Chondrocyte (in vitro differentiated cells): ENCODE data around the gene ONECUT3. TPM values are rescaled to one million over a fixed set of nuclear protein-coding genes. Genes with fewer than 3 reads are reported as not detected.

Experiments used
- DNase-seq: peaks from one replicate; pipeline ENCODE4 v3.0.0; 2021; ENCODE audit warnings: mixed read lengths, low spot score
- H3K27ac Mint-ChIP-seq: one replicate; pipeline ENCODE4 v1.8.0; 2021; ENCODE audit warnings: mild to moderate bottlenecking, moderate library complexity, mixed read lengths; ENCODE audit not compliant: unreplicated experiment
- H3K27me3 Mint-ChIP-seq: 2 replicates; pipeline ENCODE4 v1.8.0; 2021; ENCODE audit warnings: low read depth, mixed read lengths
- H3K36me3 Mint-ChIP-seq: 2 replicates; pipeline ENCODE4 v1.8.0; 2021; ENCODE audit warnings: low read depth, mixed read lengths
- H3K4me1 Mint-ChIP-seq: 2 replicates; pipeline ENCODE4 v1.8.0; 2021; ENCODE audit warnings: low read depth, mild to moderate bottlenecking, mixed read lengths
- H3K4me3 Mint-ChIP-seq: one replicate; pipeline ENCODE4 v1.8.0; 2021; ENCODE audit warnings: mild to moderate bottlenecking, moderate library complexity, mixed read lengths; ENCODE audit not compliant: unreplicated experiment
- H3K9me3 Mint-ChIP-seq: 2 replicates; pipeline ENCODE4 v1.8.0; 2021; ENCODE audit warnings: low read depth, mixed read lengths
- CTCF ChIP-seq: fragments of 200-600 bp; sonication (generic); IDR thresholded peaks from 2 replicates; pipeline ENCODE4 v1.5.0; 2021; ENCODE audit warnings: antibody characterized with exemption, mild to moderate bottlenecking, moderate library complexity
- total RNA-seq: library from RNA; stranded (reverse); gene quantifications from 3 replicates; pipeline ENCODE4 v1.2.1, GENCODE V29; 2021

ONECUT3 gene
- total RNA-seq, 1 donor from 2014 or later: not detected

DNA sequence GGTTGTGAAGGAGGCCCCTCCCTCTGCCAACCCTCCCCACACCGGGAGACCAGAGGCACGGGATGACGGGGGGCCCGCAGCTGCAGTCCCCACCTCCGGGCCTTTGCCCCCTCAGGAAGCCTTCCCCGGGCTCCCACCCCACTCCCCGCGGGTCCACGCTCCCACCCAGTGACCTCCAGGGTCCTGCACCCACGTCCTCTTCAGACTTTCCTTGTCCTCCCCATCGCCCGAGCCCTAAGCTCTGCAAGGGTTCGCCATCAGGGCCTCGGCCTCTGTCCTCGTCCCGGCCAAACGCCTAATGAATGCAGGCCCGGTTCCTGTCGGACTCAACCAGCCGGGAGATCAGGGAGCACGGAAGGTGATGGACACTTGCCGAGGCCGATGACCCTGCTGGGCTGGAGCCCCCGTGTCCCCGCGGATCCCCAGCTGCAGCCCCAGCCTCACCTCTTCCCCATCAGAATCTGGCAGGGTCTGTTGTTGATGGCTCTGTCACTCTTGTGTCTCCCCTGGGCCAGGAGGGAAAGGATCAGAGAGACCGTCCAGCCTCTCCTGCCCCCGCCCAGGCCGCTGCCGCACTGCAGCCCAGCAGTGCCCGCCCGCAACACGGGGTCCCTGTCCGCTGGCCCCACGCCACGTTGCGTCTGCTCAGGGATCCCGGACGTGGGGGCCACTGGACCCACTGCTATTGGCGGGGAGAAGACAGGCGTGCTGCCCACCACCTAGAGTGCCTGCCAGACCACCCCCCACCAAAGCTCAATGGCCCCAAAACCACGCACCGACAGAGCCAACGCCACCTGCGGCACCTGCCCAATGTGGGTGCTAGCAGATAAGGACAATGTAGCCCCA is 53.1 kb downstream of the ONECUT3 start:
- DNase-seq: peak; percentile 86
- no peaks in the 10 kb centered on the region for H3K27me3 Mint-ChIP-seq
- H3K4me1 Mint-ChIP-seq: peaks cover 2% of the 10 kb centered on the region
- no peak overlapping the region for H3K4me3 Mint-ChIP-seq
- no peaks in the 10 kb centered on the region for H3K9me3 Mint-ChIP-seq
- TF ChIP-seq CTCF: no peak
- H3K27ac Mint-ChIP-seq: no peak overlapping the region
- peaks cover 2% of the 10 kb centered on the region for H3K36me3 Mint-ChIP-seq

- Mint-ChIP-seq H3K4me3 (no peak overlapping the region), H3K27me3 (no peaks in the 10 kb centered on the region), H3K27ac (no peak overlapping the region), H3K36me3 (peaks cover 2% of the 10 kb centered on the region), H3K4me1 (peaks cover 5% of the 10 kb centered on the region), H3K9me3 (no peaks in the 10 kb centered on the region)
- DNase-seq: peak; percentile 89
- TF ChIP-seq CTCF: no peak
Measured at GRCh38 chr19:1807030-1807694, 53.9 kb downstream of the ONECUT3 start.

GRCh38 chr19:1807695-1808394 is 54.5 kb downstream of the ONECUT3 start:
- TF ChIP-seq CTCF: no peak
- no peaks in the 10 kb centered on the region for H3K9me3 Mint-ChIP-seq
- peaks cover 2% of the 10 kb centered on the region for H3K36me3 Mint-ChIP-seq
- H3K4me1 Mint-ChIP-seq: peaks cover 11% of the 10 kb centered on the region
- no peaks in the 10 kb centered on the region for H3K27me3 Mint-ChIP-seq
- no peak overlapping the region for H3K27ac Mint-ChIP-seq
- H3K4me3 Mint-ChIP-seq: no peak overlapping the region
- DNase-seq: peak; percentile 63

DNA sequence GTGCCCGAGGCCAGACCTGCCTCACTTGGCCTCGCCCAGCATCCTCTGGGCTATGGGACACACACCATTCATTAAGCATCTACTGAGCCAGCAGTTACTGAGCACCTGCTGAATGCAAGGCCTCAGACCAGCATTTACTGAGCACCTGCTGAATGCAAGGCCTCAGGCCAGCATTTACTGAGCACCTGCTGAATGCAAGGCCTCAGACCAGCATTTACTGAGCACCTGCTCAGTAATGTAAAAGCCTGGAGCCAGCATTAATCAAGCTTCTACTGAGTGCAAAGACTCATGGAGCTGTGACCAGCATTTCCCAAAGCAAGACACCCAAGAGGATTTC is 55.1 kb downstream of the ONECUT3 start:
- no peak for TF ChIP-seq CTCF
- H3K9me3 Mint-ChIP-seq: no peaks in the 10 kb centered on the region
- DNase-seq: no peak
- H3K36me3 Mint-ChIP-seq: peaks cover 2% of the 10 kb centered on the region
- no peak overlapping the region for H3K4me3 Mint-ChIP-seq
- peaks cover 15% of the 10 kb centered on the region for H3K4me1 Mint-ChIP-seq
- H3K27me3 Mint-ChIP-seq: no peaks in the 10 kb centered on the region
- no peak overlapping the region for H3K27ac Mint-ChIP-seq

DNA sequence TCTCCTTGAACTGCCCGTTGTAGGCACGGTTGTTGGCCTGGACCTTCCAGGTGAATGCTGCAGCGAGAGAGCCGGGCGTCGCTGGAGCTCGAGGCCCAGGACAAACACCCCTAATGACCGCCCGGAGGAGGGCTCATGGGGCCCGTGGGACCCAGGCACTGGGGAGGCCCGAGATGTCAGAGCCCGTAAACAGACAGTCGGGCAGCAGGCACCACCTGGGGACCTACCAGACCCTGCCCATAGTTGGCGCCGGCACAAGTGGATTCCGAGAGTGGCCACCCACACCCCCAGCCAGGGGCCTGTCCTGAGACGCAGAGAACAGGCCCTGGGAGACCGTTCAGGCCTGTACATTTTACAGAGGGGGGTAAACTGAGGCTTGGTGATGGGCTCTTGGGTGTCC is 56.4 kb downstream of the ONECUT3 start:
- Mint-ChIP-seq H3K9me3 (no peaks in the 10 kb centered on the region), H3K27ac (no peak overlapping the region), H3K36me3 (no peaks in the 10 kb centered on the region), H3K4me3 (no peak overlapping the region), H3K27me3 (no peaks in the 10 kb centered on the region), H3K4me1 (peaks cover 15% of the 10 kb centered on the region)
- peak; percentile 76 for DNase-seq
- TF ChIP-seq CTCF: no peak
